Measurements from ENCODE around the gene ADCY9. TPM values are rescaled to one million over a fixed set of nuclear protein-coding genes. Genes with fewer than 3 reads are reported as not detected.

ADCY9 gene
- total RNA-seq, 1 experiment from 2014 or later = 4.7 TPM

DNA sequence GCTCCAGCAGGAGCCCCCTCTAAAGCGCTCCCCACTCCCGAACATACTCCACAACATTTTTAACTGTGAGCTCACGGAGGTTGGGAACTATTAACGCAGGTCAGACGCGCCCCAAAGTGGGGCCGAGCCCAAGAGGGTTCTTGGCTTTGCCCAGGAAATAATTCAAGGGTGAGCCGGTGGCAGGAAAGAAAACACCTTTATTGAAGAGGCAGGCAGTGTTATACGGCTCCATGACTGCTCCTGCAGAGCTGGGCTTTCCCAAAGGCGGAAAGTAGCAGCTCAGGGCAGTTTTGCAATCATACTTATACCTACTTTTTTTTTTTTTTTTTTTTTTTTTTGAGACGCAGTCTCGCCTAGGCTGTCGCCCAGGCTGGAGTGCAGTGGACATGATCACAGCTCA lies 6.2 kb downstream of the ADCY9 start:
- WGBS (ENCODE audit: extremely low coverage, insufficient read length, low lambda C conversion rate) = no CpG with 5 or more reads among the region's 13 CpGs
- Histone ChIP-seq H3K4ac (ENCODE audit: low read depth, low read length) (no peak overlapping the region), H3K23me2 (ENCODE audit: insufficient read length, low read depth, low read length, poor library complexity, severe bottlenecking) (no peaks in the 10 kb centered on the region), H4K20me1 (ENCODE audit: control insufficient read depth, insufficient read depth, insufficient read length) (no peaks in the 10 kb centered on the region), H3K56ac (ENCODE audit: insufficient read length, low read depth, low read length) (no peak overlapping the region), H3K9me3 (ENCODE audit: control insufficient read depth, low read depth, low read length) (no peaks in the 10 kb centered on the region), H2AFZ (ENCODE audit: low read length) (no peak overlapping the region), H2BK12ac (ENCODE audit: insufficient read length, low read depth, low read length) (no peak overlapping the region), H2BK5ac (ENCODE audit: insufficient read length, low read length) (no peak overlapping the region), H3K23ac (ENCODE audit: insufficient read length, low read depth, low read length) (no peak overlapping the region), H3T11ph (ENCODE audit: low read length) (no peak overlapping the region), H3K9ac (ENCODE audit: extremely low read depth, insufficient read length, low read length) (no peak overlapping the region), H2BK15ac (ENCODE audit: low read depth, low read length) (no peak overlapping the region), H3K79me1 (ENCODE audit: insufficient read depth, low read depth, low read length, poor library complexity, severe bottlenecking) (no peaks in the 10 kb centered on the region), H2BK120ac (ENCODE audit: low read depth, low read length, poor library complexity, severe bottlenecking) (no peak overlapping the region), H3K4me2 (ENCODE audit: insufficient read depth, insufficient read length, low read length) (no peak overlapping the region), H2BK20ac (ENCODE audit: low read depth, low read length, poor library complexity, severe bottlenecking) (no peak overlapping the region), H2AK5ac (ENCODE audit: insufficient read length, low read length) (no peak overlapping the region), H4K91ac (ENCODE audit: insufficient read length, low read depth, low read length) (no peak overlapping the region), H3K79me2 (ENCODE audit: insufficient read depth, low read length) (no peaks in the 10 kb centered on the region), H3K27ac (ENCODE audit: insufficient read length, low read depth, low read length) (no peak overlapping the region), H3K4me1 (ENCODE audit: insufficient read depth, low read length) (no peaks in the 10 kb centered on the region; the same call in 1 of the 2 replicates), H3K27me3 (ENCODE audit: insufficient read depth, low read length) (no peaks in the 10 kb centered on the region; the same call in 1 of the 2 replicates), H4K8ac (replicated peaks; ENCODE audit: insufficient read length, low read depth, low read length) (no peak overlapping the region), H4K5ac (ENCODE audit: insufficient read length, low read depth, low read length) (no peak overlapping the region), H3K14ac (ENCODE audit: insufficient read depth, low read length) (no peak overlapping the region), H3K18ac (ENCODE audit: insufficient read length, low read depth, low read length) (no peak overlapping the region)
- Mint-ChIP-seq H3K4me3 (no peak overlapping the region; a peak in 1 of 5 replicates), H3K4me1 (peaks cover 23 to 34% of the 10 kb centered on the region in 2 experiments), H3K36me3 (ENCODE audit: insufficient read depth in 1 of 3, low read depth in 3 of 3) (peaks cover 0 to 9% (median 2%) of the 10 kb centered on the region in 3 experiments; a peak in 3 of 7 replicates), H3K27ac (peak overlapping the region in 1 of 3 experiments; percentile 72; a peak in 1 of 7 replicates), H3K9me3 (no peaks in the 10 kb centered on the region), H3K27me3 (ENCODE audit: low read depth) (peaks cover 18% of the 10 kb centered on the region)
- DNase-seq = no peak
- TF ChIP-seq, protein P1, sequence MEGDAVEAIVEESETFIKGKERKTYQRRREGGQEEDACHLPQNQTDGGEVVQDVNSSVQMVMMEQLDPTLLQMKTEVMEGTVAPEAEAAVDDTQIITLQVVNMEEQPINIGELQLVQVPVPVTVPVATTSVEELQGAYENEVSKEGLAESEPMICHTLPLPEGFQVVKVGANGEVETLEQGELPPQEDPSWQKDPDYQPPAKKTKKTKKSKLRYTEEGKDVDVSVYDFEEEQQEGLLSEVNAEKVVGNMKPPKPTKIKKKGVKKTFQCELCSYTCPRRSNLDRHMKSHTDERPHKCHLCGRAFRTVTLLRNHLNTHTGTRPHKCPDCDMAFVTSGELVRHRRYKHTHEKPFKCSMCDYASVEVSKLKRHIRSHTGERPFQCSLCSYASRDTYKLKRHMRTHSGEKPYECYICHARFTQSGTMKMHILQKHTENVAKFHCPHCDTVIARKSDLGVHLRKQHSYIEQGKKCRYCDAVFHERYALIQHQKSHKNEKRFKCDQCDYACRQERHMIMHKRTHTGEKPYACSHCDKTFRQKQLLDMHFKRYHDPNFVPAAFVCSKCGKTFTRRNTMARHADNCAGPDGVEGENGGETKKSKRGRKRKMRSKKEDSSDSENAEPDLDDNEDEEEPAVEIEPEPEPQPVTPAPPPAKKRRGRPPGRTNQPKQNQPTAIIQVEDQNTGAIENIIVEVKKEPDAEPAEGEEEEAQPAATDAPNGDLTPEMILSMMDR (conservative IDR thresholded peaks at IDR 0.05) = no peak

Data from H9 (cell line).